KMS-11 (cell line): Measurements from ENCODE around the gene ANGEL1.

Source experiments
- H2AFZ ChIP-seq: fragments of 200-600 bp; sonication (generic); 2 replicates; pipeline ENCODE4 v1.6.1; 2016; ENCODE audit warnings: antibody characterized with exemption, mixed run types, low read depth
- H3K27ac ChIP-seq: fragments of 200-600 bp; sonication (generic); 2 replicates; pipeline ENCODE4 v1.6.1; 2016; ENCODE audit warnings: mild to moderate bottlenecking, mixed run types
- H3K27me3 ChIP-seq: fragments of 200-600 bp; sonication (generic); 2 replicates; pipeline ENCODE4 v1.6.1; 2017; ENCODE audit warnings: mild to moderate bottlenecking, low read depth, mixed run types, moderate library complexity; ENCODE audit not compliant: insufficient read depth
- H3K36me3 ChIP-seq: fragments of 200-600 bp; sonication (generic); 2 replicates; pipeline ENCODE4 v1.6.1; 2017; ENCODE audit warnings: mild to moderate bottlenecking, mixed run types; ENCODE audit not compliant: insufficient read depth
- H3K4me1 ChIP-seq: fragments of 200-600 bp; sonication (generic); 2 replicates; pipeline ENCODE4 v1.6.1; 2016; ENCODE audit warnings: mild to moderate bottlenecking, low read depth, mixed run types; ENCODE audit not compliant: poor library complexity, severe bottlenecking
- H3K4me2 ChIP-seq: fragments of 200-600 bp; sonication (generic); 2 replicates; pipeline ENCODE4 v1.7.0; 2016; ENCODE audit warnings: mild to moderate bottlenecking, mixed run types
- H3K4me3 ChIP-seq: fragments of 200-600 bp; sonication (generic); IDR thresholded peaks from 2 replicates; pipeline ENCODE4 v1.6.1; 2017; ENCODE audit warnings: low read depth, low read length, mixed read lengths; ENCODE audit not compliant: insufficient read depth
- H3K79me2 ChIP-seq: fragments of 200-600 bp; sonication (generic); 2 replicates; pipeline ENCODE4 v1.6.1; 2016; ENCODE audit warnings: low read depth, mixed run types; ENCODE audit not compliant: insufficient read depth
- H3K9ac ChIP-seq: fragments of 200-600 bp; sonication (generic); 2 replicates; pipeline ENCODE4 v1.6.1; 2016; ENCODE audit warnings: mild to moderate bottlenecking, mixed run types
- H4K20me1 ChIP-seq: fragments of 200-600 bp; sonication (generic); 2 replicates; pipeline ENCODE4 v1.6.1; 2016; ENCODE audit warnings: mild to moderate bottlenecking, mixed run types; ENCODE audit not compliant: insufficient read depth
- TF ChIP-seq, protein P1 (sequence below): fragments of 200-600 bp; sonication (generic); conservative IDR thresholded peaks from 2 replicates; pipeline ENCODE4 v1.6.1; 2017; ENCODE audit warnings: low read depth, mild to moderate bottlenecking, antibody characterized with exemption, low read length, moderate library complexity, mixed read lengths

The ANGEL1 gene

GRCh38 chr14:76784266-76784874 is 28.3 kb downstream of the ANGEL1 start:
- H4K20me1 ChIP-seq: no peaks in the 10 kb centered on the region
- no peak overlapping the region for H2AFZ ChIP-seq
- H3K4me2 ChIP-seq: no peak overlapping the region
- no peak overlapping the region for H3K27ac ChIP-seq
- H3K9ac ChIP-seq: no peak overlapping the region
- no peaks in the 10 kb centered on the region for H3K27me3 ChIP-seq
- no peaks in the 10 kb centered on the region for H3K79me2 ChIP-seq
- no peak overlapping the region for H3K4me3 ChIP-seq
- TF ChIP-seq, protein P1, sequence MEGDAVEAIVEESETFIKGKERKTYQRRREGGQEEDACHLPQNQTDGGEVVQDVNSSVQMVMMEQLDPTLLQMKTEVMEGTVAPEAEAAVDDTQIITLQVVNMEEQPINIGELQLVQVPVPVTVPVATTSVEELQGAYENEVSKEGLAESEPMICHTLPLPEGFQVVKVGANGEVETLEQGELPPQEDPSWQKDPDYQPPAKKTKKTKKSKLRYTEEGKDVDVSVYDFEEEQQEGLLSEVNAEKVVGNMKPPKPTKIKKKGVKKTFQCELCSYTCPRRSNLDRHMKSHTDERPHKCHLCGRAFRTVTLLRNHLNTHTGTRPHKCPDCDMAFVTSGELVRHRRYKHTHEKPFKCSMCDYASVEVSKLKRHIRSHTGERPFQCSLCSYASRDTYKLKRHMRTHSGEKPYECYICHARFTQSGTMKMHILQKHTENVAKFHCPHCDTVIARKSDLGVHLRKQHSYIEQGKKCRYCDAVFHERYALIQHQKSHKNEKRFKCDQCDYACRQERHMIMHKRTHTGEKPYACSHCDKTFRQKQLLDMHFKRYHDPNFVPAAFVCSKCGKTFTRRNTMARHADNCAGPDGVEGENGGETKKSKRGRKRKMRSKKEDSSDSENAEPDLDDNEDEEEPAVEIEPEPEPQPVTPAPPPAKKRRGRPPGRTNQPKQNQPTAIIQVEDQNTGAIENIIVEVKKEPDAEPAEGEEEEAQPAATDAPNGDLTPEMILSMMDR: no peak
- H3K4me1 ChIP-seq: no peaks in the 10 kb centered on the region
- no peaks in the 10 kb centered on the region for H3K36me3 ChIP-seq

DNA sequence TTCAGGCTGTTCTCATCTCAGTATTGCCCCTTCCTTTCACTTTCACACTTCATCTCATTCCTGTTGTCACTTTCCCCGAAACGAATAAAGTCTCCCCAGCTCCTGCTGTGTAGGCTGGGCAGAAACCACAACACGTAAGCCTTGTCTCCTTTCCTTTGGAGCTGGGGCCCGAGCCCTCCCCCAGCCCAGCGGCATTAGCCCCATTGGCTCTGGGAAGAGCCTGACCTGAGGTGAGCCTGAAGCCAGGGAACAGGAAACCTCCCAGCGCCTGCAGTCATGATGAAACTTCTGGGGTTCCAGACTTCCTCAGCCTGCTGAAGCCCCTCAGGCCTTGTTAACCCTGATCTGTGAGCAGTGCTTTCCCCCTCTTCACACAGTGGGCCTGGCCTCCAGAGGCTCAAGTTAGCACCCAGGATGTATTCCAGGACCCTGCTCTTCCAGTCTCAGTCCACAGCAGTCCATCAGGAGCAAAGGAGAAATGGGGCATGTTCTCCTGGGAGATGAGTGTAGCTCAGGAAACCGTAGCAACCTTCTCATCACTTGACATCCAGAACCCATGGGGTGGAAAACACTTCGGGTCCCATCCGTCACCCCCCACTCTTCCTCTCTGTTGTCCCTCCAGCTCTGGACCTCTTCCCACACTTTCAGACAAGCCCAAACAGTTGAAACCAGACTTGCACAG is 29.7 kb downstream of the ANGEL1 start:
- H3K4me2 ChIP-seq: no peak overlapping the region
- H3K79me2 ChIP-seq: no peaks in the 10 kb centered on the region
- no peak overlapping the region for H3K9ac ChIP-seq
- H3K4me1 ChIP-seq: no peaks in the 10 kb centered on the region
- H3K27ac ChIP-seq: no peak overlapping the region
- H3K27me3 ChIP-seq: no peaks in the 10 kb centered on the region
- no peak overlapping the region for H2AFZ ChIP-seq
- H4K20me1 ChIP-seq: no peaks in the 10 kb centered on the region
- H3K4me3 ChIP-seq: no peak overlapping the region
- TF ChIP-seq, protein P1: no peak
- H3K36me3 ChIP-seq: no peaks in the 10 kb centered on the region

GRCh38 chr14:76782115-76782884 is 30.4 kb downstream of the ANGEL1 start:
- Histone ChIP-seq H3K27ac (no peak overlapping the region), H3K79me2 (no peaks in the 10 kb centered on the region), H3K4me1 (no peaks in the 10 kb centered on the region), H3K4me3 (no peak overlapping the region), H3K4me2 (no peak overlapping the region), H3K36me3 (no peaks in the 10 kb centered on the region), H2AFZ (no peak overlapping the region), H3K27me3 (no peaks in the 10 kb centered on the region), H4K20me1 (no peaks in the 10 kb centered on the region), H3K9ac (no peak overlapping the region)
- TF ChIP-seq, protein P1: no peak

- TF ChIP-seq, protein P1: no peak
- Histone ChIP-seq H2AFZ (no peak overlapping the region), H3K27me3 (no peaks in the 10 kb centered on the region), H3K27ac (no peak overlapping the region), H4K20me1 (no peaks in the 10 kb centered on the region), H3K4me3 (no peak overlapping the region), H3K36me3 (no peaks in the 10 kb centered on the region), H3K9ac (no peak overlapping the region), H3K79me2 (no peaks in the 10 kb centered on the region), H3K4me2 (no peak overlapping the region), H3K4me1 (no peaks in the 10 kb centered on the region)
These were observed 31.0 kb downstream of the ANGEL1 start for GRCh38 chr14:76781648-76782051.
